Measurements from ENCODE around the gene GGT1.
"Not testable (repeated sequence)": the region's sequence is repeated elsewhere in the genome, so short reads cannot be mapped to it uniquely, and the experiment has no call there.

GGT1 gene

DNA sequence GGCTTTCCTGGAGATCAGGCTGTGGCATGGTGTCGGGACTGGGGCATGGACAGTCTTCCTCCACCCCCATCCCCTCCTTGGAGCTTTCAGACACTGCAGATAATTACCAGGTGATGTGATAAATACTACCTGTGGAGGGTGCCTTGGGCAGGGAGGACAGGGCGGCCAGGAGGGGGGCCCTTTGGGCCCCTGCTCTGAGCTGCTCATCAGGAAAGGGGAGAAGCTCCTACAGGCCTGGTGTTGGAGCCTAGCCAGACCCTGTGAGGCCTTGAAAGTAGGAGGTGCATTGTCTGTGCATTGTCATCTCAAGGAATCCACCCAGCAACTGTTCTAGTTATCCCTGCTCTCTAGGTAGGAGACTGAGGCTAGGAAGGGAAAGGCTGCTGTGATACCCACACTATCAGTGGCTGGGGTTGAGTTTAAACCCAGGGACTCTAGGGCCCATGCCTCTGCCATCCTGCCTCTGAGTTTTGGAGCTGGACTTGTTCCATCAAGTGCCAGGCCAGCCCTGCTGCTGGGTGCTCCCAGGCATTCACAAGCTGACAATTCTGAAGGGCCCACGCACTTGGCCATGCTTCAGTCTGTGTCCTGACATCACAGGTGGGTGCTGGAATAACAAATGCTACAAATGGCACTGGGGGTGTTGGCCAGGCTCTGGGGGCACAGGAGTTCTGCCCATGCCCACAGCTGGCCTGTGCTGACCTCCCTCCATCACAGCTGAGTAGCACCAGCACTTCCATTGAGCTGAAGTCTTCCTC is 2.9 kb upstream of the GGT1 start:
- not testable (repeated sequence) for DNase-seq (ENCODE audit: low read depth)

DNA sequence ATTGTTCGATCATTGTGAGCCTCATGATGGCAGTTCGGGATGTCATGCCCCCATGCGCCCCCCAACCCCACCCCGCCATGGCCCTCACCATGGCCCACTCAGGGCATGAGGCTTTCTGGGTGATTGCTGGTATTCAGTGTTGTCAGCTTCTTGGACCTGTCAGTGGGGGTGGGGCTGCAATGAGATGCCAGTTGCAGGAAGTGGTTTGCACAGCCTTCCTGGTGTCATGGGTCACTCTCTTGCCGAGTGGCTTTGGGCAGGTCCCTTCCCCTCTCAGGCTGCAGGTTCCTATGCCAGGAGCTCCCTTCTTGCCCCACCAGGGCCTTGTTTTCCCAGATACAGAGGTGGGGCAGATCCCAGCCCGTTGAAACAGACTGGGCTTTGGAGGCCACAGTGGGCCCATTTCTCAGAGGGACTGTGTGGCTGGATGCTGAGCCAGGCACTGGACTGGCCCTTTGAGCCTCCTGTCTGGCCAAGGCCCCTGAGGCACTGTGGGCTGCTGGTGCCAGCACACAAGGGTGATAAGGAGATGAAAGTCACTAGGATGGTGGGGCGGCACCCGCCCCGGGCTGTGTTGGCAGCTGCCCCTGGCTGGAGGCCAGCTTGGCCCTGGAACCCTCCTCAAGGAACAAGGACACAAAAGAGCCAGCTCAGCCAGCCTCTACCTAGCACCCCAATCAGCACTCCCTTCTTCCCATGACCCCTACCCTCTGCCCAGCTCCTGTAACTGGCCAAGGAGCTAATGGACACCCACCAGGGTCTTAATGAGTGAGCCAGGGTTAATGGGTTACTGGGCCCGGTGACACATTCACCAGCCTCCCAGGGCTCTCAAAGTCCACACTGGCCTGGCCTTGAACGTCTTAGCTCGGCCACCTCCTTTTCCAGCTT is 1.5 kb upstream of the GGT1 start:
- no peak for DNase-seq (ENCODE audit: low read depth)

DNA sequence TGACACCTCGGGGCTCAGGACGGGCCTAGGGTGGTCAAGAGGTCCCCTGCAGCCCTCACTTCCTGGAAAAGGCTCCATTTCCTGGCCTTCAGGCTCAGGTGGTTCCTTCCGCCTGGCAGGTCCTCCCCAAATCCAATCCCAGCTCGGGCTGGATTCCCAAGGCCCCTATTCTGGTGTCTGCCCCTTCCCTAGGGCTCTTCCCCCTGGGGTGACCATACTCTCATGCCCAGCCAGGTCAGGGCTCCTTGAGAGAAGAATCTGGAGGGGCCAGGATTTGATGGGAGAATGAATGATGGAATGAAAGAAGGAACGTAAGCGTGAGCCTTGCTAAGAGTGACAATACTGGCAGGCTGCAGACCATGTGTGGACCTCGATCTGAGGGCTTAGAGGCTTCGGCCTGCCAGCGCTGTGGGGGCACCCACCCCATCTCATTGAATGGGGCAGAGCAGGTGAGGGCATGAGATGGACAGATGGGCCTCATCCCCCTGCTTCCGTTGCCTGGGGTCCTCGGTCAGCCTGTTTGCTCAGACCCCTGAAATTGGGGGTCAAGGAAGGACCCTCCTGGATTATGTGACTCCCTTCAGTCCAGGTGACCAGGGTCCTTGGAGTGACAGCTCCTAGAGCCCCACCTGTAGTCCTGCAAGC is 766 bp upstream of the GGT1 start:
- DNase-seq (ENCODE audit: low read depth): not testable (repeated sequence)

DNA sequence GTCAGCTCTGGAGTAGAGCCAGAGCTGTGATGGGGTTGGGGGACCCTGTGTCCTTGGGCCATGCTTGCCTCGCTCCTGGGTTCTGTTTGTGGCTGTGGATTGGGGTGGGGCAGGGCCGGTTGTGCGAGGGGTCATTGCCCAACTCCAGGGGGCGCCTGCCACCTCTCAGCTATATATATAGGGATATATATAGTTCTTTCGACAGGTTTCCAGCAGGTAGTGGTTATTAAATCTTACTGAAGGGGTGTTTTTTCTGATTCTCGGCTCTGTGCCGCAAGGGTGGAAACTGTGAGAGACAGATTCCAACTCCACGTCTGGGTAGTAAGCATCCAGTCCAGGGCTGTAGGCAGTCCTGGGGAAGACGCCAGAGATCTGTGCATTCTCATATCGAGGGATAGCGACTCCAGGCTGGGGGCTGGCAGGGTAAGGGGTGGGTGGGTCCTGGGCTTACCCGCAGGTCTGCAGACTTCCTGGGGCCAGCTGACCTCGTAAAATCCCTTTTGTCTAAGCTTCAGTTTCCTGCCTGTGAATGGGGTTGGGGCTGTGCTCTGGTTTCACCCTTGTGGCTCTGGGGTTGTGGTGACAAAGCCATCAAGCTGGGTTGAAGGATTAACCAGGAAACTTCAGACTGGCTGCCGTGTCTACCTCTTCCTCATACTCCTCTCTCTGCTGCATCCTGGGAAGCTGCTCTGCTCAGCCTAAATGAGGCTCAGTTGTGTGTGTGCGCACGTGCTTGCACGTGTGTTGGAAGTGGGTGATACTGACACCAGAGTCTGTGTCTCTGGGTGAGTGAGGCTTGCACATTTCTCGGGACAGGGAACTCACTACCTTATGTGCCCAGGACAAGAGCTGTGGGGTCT is 1.0 kb downstream of the GGT1 start:
- not testable (repeated sequence) for DNase-seq (ENCODE audit: low read depth)

DNA sequence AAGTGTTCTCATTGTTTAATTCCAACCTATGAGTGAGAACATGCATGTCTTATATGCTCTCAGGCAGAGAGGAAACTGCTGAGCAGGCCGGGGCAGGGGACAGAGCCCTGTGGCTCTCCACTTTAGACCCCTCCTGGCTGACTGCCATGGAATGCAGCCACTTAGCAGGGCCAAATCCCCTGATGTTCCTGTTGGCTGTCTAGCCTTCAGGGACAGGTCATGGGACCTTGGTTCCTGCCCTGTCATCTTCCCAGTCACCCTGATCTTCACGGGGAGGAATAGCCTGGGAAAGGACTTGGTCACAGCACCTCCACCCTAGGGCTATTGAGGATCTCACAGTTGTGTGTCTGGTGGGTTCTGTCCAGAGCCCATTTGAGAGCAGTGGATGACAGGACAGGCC is 3.3 kb downstream of the GGT1 start:
- DNase-seq (ENCODE audit: low read depth): not testable (repeated sequence)

DNA sequence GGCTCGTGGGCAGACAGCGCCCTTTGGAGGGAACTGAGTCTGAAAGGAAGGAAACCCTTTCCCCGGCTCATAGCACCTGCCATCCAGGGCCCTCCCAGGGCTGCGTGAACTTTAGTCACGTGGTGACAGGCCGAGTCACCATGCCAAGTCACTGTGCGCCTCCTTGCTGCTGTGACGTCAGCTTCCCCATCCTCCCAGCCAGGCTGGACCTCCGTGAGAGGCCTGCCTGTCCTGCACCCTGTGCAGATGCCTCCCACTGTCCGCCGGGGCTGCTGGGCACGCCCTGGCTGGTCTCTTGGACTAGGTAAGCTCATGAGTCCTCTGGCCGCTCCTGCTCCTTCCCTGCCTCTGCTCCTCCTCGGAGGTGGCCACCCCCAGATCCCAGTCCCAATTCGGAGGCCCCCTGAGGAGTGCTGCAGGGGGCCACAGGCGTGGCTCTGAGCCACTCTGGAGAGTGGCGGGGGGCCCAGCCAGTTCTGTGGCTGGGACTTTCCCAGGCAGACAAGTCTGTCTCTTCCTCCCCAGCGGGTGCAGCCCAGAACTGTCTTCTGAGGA is 4.5 kb downstream of the GGT1 start:
- DNase-seq (ENCODE audit: low read depth): not testable (repeated sequence)

DNA sequence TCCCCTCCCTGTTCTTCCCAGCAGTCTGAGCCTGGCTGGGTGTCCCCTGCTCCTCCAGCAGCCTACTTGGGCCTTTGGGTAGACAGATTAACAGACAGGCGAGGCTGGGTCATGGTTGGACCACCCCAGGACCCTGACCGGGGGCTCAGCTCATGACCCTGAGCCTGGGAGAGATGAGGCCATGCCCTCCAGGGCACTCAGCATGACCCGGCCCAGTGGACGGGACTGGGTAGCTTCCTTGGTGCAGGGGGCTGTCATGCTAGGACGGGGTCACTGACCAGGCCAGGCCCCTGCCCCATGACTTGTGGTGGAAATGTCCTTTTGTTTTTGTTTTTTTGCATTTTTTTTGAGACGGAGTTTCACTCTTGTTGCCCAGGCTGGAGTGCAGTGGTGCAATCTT is 5.3 kb downstream of the GGT1 start:
- not testable (repeated sequence) for DNase-seq (ENCODE audit: low read depth)

DNA sequence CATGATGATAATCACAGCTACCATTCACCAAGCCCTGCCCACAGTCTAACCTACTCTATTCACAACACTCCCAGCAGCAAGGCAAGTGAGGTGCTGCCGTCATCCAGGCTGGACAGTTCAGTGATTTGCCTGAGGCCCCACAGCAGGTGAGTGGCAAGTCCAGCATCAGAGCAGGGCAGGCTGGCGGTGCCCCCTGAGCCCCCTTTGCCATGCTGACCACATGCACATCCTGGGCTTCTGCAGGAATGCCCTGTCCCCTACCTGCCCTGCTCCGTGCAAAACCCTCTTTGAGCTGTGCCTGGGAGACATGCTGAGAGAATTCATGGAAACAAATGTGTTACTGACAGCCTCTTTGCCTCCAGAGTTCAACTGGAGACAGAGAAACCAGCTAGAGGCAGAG is 6.9 kb downstream of the GGT1 start:
- DNase-seq (ENCODE audit: low read depth): not testable (repeated sequence)

DNA sequence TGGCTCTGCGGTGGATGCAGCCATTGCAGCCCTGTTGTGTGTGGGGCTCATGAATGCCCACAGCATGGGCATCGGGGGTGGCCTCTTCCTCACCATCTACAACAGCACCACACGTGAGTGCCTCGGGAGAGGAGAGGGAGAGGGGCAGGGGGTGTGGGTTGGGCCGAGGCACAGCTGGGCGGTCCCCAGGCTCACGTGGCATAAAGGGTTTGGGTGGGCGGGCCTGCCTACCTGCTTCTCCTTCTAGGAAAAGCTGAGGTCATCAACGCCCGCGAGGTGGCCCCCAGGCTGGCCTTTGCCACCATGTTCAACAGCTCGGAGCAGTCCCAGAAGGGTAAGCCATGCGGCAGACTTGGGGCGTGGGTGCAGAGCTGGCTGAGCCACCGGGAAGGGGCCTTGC is 11.8 kb downstream of the GGT1 start:
- not testable (repeated sequence) for DNase-seq (ENCODE audit: low read depth)

DNA sequence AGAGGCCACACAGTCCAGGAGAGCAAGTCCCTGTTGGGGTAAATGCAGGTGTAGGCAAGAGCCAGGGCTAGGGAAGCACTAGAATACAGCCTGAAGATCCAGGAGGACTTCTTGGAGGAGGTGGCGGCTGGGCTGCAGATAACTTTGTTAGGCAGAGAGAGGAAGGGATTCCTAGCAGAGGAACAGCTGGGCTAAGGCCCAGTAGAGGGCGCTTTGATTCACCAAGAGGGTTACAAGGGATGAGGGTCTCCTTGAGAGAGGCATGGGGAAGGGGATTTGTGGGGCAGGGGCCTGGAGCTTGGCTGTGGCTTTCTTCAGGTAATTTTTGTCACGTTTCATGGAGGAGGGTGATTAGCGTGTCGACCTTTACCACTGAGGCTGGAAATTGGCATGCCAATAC is 18.3 kb downstream of the GGT1 start:
- DNase-seq (ENCODE audit: low read depth): not testable (repeated sequence)

DNA sequence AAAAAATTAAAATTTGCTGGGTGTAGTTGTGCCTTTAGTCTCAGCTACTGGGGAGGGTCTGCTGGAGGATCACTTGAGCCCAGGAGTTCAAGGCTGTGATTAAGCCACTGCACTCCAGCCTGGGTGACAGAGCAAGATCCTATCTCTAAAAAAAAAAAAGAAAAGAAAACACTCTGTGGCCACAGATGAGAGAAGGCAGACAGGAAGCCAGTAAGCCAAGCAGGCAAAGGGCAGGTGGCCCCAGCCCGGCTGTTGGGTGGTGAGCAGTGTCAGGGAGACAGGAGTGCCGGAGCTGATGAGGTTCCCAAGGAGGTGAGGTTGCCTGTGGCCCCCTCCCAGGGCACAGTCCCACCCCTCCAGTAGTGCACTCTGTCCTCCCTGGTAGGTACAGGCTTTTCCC is 19.6 kb downstream of the GGT1 start:
- DNase-seq (ENCODE audit: low read depth): not testable (repeated sequence)

DNA sequence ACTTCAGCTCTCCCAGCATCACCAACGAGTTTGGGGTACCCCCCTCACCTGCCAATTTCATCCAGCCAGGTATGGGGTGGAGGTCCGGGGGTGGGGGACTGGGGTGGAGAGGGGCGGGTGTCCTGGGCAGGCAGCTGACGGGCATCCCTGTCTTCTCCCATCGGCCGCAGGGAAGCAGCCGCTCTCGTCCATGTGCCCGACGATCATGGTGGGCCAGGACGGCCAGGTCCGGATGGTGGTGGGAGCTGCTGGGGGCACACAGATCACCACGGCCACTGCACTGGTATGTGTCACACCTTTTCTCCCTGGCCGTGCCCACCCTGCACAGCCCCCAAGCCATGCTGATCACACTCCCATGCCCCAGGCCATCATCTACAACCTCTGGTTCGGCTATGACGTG is 24.9 kb downstream of the GGT1 start:
- not testable (repeated sequence) for DNase-seq (ENCODE audit: low read depth)

DNA sequence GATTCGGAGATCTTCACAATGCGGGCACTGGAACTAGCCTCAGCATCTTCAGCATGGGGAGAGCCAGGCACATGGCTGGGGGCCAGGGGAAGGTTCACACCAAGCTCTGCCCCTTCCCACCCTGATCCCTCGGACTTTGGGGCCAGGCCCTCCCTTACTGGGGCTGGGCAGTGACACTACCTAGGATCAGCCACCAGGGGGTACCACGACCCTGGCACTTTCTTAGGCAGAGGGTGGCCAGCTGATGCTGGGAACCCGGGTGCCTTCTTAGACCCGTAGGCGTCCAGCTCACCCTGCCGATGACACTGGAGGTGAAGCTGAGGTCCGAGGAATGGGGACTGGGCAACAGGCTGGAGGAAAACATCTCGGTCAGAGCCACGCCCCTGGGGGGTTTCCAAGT is 26.1 kb downstream of the GGT1 start:
- DNase-seq (ENCODE audit: low read depth): not testable (repeated sequence)

DNA sequence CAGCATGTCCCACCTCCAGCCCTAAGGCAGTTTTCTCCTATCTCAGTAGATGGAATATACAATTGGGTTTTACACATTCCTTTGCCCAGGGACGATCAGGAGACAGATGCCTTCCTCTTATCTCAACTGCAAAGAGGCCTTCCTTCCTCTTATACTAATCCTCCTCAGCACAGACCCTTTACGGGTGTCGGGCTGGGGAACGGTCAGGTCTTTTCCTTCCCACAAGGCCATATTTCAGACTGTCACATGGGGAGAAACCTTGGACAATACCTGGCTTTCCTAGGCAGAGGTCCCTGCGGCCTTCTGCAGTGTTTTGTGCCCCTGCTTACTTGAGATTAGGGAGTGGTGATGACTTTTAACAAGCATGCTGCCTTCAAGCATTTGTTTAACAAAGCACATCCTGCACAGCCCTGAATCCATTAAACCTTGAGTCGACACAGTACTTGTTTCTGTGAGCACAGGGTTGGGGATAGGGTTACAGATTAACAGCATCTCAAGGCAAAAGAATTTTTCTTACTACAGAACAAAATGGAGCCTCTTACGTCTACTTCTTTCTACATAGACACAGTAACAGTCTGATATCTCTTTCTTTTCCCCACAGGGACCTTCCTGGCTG is 27.9 kb downstream of the GGT1 start:
- not testable (repeated sequence) for DNase-seq (ENCODE audit: low read depth)

DNA sequence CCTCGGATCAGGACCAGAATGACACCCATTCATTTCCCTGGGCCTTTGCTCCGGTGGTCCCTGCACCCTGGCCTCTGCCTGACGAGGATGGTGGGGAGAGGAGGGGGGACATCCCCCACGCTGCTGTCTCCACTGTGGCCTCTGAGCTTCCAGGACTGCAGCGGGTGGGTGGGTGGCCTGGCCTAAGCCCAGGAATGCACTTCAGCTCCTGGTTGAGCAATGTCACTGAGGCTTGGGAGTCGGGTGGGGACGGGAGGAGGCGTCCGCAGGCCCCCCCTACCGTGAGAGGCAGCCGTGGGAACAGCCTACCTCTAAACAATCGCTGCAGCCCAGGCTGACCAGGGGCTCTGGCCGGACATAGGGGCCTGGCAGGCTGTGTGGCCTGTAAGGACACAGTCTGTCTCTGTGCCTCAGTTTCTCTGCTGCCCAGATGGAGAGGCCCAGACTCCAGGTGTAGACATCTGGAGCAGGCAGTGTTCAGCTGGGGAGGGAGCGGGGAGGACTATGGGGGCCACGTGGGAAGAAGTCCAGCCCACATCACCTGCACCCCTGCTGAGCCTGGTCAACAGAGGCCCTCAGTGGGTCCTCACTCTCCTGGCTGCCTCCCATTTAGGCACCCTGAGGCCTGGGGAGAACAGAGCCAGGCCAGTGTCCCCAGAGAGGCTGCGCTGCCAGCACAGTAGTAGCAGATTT is 28.6 kb downstream of the GGT1 start:
- DNase-seq (ENCODE audit: low read depth): not testable (repeated sequence)

DNA sequence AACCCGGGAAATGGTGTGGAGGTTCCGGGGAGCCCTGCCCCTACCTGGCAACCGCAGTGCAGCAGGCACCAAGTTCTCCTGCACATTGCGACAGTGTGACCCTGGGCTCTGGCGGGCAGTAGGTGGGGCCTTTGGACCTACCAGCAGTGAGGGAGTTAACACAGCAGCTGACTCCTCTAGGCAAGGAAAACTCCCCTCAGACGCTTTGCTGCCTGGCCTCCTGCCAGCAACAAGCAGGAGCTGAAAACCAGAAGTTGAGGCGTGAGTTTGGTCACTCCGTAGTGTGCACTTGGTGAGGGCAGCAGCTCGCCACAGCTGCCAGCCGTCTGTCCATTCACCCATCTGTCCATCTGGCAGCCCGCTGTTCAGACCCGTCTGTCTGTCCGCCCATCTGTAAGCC is 29.6 kb downstream of the GGT1 start:
- DNase-seq (ENCODE audit: low read depth): not testable (repeated sequence)

DNA sequence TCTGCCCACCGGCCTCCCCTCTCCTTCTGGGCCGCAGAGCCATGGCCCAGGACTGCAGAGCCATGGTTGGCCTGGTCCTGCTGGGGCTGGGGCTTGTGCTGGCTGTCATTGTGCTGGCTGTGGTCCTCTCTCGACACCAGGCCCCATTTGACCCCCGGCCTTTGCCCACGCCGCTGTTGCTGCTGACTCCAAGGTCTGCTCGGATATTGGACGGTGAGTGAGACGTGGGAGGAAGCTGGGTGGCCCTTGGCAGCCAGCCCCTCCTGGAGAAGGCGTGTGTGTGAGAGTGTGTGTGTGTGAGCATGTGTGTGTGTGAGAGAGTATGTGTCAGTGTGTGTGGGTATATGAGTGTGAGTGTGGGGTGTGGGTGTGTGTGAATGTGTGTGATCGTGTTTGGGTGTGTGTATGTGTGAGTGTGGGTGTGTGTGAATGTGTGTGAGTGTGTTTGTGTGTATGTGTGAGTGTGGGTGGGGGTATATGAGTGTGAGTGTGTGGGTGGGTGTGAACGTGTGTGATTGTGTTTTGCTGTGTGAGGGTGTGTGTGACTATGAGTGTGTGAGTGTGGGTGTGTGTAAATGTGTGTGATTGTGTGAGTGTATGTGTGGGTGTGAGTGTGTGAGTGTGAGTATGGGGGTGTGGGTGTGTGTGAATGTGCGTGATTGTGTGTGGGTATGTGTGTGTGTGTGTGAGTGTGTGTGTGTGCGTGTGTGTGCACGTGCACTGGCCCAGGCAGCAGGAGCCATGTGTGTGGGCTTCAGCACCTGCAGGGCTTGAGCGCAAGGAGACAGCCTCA is 30.4 kb downstream of the GGT1 start:
- DNase-seq (ENCODE audit: low read depth): peak; percentile 21

DNA sequence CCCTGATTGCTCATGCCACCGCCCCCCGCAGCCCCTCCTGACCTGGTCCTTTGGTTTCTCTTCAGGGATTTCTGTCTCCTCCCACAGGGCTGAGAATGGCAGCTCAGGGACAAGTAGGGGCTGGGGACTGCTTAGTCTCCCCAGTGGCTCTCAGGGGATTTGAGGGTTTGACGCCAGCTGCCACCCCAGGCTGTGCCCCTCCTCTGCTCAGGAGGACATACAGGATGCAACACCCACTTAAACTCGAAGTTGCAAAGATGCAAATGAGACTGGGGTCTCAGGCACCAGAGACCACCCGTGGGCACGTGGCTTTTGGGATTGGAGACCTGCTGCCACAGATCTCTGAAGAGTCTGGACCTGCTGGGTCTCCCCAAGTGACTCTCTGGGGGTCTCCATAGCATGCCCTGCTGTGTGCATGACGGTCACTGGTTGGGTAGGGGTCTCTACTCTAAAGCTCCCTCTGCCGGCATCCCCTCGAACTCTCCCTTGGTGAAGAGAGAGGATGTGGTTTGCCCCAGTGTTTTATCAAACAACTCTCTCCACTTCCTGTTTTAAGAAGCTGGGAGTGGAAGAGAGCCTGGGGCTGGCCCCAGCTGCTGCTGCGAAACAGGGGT is 31.9 kb downstream of the GGT1 start:
- DNase-seq (ENCODE audit: low read depth): peak; percentile 31

DNA sequence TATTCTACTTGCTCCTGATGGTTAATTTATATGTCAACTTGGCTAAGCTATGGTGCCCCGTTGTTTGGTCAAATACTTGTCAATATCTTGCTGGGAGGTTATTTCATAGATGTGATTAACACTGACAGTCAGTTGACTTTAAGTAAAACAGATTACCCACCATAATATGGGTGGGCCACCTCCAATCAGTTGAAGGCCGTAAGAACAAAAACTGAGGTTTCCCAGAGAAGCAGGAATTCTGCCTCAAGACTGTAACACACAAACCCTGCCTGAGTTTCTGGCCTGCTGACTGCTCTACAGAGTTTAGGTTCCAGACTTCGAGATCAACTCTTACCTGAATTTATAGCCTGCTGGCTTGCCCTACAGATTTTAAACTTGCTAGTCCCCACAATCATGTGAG is 33.5 kb downstream of the GGT1 start:
- not testable (repeated sequence) for DNase-seq (ENCODE audit: low read depth)
